HFFc6 (cell line): ENCODE results near the gene LRRC4B. TPM values are rescaled to one million over a fixed set of nuclear protein-coding genes. Genes with fewer than 3 reads are reported as not detected.

Experiments used
- DNase-seq: peaks from one replicate; pipeline ENCODE4 v3.0.0-alpha.2; 2018
- H3K27ac Mint-ChIP-seq: 2 replicates; pipeline ENCODE4 v1.8.0; 2020; ENCODE audit warnings: mild to moderate bottlenecking, mixed read lengths
- H3K27me3 Mint-ChIP-seq: 2 replicates; pipeline ENCODE4 v1.8.0; 2021; ENCODE audit warnings: mild to moderate bottlenecking, moderate library complexity, mixed read lengths; ENCODE audit not compliant: insufficient read depth
- H3K36me3 Mint-ChIP-seq: 2 replicates; pipeline ENCODE4 v1.8.0; 2021; ENCODE audit warnings: low read depth, mixed read lengths
- H3K4me1 Mint-ChIP-seq: 2 replicates; pipeline ENCODE4 v1.8.0; 2020; ENCODE audit warnings: low read depth, mixed read lengths
- H3K4me3 Mint-ChIP-seq: 2 replicates; pipeline ENCODE4 v1.8.0; 2020; ENCODE audit warnings: mild to moderate bottlenecking, moderate library complexity, mixed read lengths
- H3K9me3 Mint-ChIP-seq: 2 replicates; pipeline ENCODE4 v1.8.0; 2020; ENCODE audit warnings: mild to moderate bottlenecking, mixed read lengths
- total RNA-seq, 6 experiments: library from RNA; stranded (reverse); fragmentation: NEBNext Ultra II Directional; extraction: Animal tissue kit (Norgen Biotek cat#: 25700); gene quantifications; 2 replicates in 1 of 6; 3 replicates in 5 of 6; pipeline ENCODE4 v1.2.3, GENCODE V29; 2021
- TF ChIP-seq, protein P1 (sequence below): fragments of 200-600 bp; sonication (generic); IDR thresholded peaks from 2 replicates; pipeline ENCODE4 v1.5.0; 2021; ENCODE audit warnings: antibody characterized with exemption, mild to moderate bottlenecking

Gene LRRC4B
- total RNA-seq, 6 experiments from 2014 or later = 0.07 to 0.14 (median 0.08) TPM

DNA sequence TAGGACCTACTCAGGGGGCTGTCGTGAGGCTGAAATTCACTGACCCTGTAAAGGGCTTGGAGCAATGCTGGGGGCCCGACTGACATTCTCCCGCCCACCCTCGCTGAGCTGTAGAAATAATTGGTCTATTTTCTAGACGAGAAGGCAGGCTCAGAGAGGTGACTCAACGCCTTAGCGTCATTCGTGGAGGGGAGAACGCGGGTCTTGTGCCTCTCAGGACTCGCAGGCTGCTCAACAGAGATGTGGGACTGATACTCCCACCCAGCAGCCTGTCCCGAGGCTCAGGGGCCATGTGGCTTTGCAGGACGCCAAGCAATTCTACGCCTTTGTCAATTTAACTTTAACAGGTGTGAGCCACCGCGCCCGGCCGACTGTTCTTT lies 30.9 kb downstream of the LRRC4B start:
- no peak overlapping the region for H3K4me3 Mint-ChIP-seq
- peaks cover 6% of the 10 kb centered on the region for H3K27me3 Mint-ChIP-seq
- TF ChIP-seq, protein P1, sequence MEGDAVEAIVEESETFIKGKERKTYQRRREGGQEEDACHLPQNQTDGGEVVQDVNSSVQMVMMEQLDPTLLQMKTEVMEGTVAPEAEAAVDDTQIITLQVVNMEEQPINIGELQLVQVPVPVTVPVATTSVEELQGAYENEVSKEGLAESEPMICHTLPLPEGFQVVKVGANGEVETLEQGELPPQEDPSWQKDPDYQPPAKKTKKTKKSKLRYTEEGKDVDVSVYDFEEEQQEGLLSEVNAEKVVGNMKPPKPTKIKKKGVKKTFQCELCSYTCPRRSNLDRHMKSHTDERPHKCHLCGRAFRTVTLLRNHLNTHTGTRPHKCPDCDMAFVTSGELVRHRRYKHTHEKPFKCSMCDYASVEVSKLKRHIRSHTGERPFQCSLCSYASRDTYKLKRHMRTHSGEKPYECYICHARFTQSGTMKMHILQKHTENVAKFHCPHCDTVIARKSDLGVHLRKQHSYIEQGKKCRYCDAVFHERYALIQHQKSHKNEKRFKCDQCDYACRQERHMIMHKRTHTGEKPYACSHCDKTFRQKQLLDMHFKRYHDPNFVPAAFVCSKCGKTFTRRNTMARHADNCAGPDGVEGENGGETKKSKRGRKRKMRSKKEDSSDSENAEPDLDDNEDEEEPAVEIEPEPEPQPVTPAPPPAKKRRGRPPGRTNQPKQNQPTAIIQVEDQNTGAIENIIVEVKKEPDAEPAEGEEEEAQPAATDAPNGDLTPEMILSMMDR = no peak
- H3K9me3 Mint-ChIP-seq = peaks cover 18% of the 10 kb centered on the region
- H3K27ac Mint-ChIP-seq = no peak overlapping the region
- H3K36me3 Mint-ChIP-seq = peaks cover 10% of the 10 kb centered on the region; the same call in 1 of the 2 replicates
- no peaks in the 10 kb centered on the region; the same call in 1 of the 2 replicates for H3K4me1 Mint-ChIP-seq
- no peak for DNase-seq

DNA sequence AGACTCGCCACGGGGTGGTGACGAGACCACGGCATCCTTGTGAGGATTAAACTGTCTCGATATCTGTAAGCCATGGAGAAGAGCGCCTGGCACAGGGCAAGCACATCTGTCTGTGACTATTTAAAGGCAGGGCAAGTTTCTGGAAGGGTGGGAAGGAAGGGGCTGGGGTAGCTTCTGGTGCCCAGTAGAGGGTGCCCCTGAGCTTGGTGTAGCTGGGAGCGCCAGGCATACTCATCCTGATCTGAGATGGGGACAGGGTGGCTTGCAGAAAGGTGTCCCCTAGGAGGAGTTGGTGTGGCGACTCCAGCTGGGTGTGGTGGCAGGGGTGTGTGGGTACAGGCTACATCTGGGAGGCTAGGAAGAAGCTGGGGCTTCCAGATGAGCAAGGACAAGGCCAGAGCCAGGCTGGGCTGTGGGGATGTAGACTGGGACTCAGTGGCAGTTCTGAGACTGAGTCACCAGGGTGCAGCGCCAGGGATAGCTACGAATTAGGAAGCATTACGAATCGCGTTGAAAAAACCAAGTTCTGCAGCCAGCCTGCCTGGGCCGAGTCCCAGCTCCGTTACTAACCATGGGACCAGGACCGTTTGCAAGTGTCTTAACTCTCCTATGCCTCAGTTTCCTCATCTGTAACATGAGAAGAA lies 31.5 kb downstream of the LRRC4B start:
- peaks cover 20% of the 10 kb centered on the region for H3K9me3 Mint-ChIP-seq
- H3K4me3 Mint-ChIP-seq = no peak overlapping the region
- DNase-seq = no peak
- H3K36me3 Mint-ChIP-seq = peaks cover 10% of the 10 kb centered on the region; the same call in 1 of the 2 replicates
- H3K27me3 Mint-ChIP-seq = peaks cover 7% of the 10 kb centered on the region
- TF ChIP-seq, protein P1 = no peak; the same call in 1 of the 2 replicates
- no peaks in the 10 kb centered on the region; the same call in 1 of the 2 replicates for H3K4me1 Mint-ChIP-seq
- H3K27ac Mint-ChIP-seq = no peak overlapping the region

DNA sequence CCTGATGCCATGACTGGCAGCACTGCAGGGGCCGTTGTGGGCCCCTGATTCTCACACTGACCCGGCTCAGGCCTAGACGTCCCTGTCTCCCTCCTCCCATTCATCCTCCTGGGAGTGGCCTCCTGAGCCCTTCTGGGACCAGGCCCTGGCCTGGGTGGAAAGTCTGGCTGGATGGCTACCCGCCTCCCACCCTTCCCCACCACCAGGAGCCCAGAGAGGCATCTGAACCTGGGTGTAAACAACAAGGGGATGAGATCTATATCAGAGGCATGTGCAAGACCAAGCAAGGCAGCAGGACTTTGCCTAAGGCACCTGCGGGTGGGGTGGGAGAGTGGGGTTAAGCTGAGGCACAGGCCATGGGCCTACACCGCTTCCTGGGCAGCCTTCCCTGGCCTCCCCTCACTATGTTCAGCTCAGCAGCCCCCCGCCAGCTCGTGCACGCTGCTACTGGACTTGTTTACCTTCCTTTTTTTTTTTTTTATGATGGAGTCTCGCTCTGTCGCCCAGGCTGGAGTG lies 32.5 kb downstream of the LRRC4B start:
- TF ChIP-seq, protein P1 = no peak
- H3K27me3 Mint-ChIP-seq = peaks cover 15% of the 10 kb centered on the region
- DNase-seq = no peak
- H3K4me1 Mint-ChIP-seq = no peaks in the 10 kb centered on the region; the same call in 1 of the 2 replicates
- H3K36me3 Mint-ChIP-seq = peaks cover 10% of the 10 kb centered on the region; the same call in 1 of the 2 replicates
- peaks cover 20% of the 10 kb centered on the region for H3K9me3 Mint-ChIP-seq
- no peak overlapping the region for H3K4me3 Mint-ChIP-seq
- no peak overlapping the region for H3K27ac Mint-ChIP-seq

DNA sequence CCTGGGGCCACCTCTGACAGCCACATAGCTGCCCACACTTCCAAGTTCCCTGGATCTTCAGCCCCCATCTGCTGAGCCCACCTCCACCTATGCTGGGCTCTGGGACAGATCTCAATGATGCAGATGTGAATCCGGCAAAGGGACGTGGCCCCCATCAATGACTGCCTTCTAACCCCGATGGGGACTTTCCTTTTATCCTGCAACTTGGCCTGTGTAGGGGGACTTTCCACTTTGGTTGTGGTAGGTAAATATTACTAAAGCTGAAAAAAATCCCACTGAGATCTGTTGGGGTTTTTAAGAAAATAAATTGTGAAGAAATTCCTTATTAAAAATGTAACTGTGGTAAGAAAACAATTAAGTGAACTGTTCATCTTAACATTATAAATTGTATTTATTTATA lies 33.8 kb downstream of the LRRC4B start:
- TF ChIP-seq, protein P1 = no peak
- DNase-seq = no peak
- Mint-ChIP-seq H3K27me3 (peaks cover 15% of the 10 kb centered on the region), H3K36me3 (peaks cover 10% of the 10 kb centered on the region; the same call in 1 of the 2 replicates), H3K4me3 (no peak overlapping the region), H3K9me3 (peaks cover 20% of the 10 kb centered on the region), H3K4me1 (no peaks in the 10 kb centered on the region; the same call in 1 of the 2 replicates), H3K27ac (no peak overlapping the region)

DNA sequence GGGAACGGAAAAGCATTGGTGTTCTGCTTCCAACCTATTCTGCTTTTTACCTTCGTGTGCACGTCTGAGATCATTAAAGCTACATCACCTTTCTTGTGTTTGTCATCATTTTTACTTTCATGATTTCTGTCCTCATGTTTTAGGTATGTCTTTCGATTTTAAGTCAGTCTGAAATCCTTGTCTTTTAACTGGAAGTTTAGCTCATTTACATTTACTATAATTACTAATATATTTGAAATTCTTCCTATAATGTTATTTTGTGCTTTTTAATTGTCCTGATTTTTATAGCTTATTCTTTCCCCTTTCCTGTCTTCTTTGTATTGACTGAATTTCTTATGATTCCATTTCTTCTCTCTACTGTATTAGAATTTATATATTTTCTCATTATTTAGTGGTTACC lies 35.3 kb downstream of the LRRC4B start:
- Mint-ChIP-seq H3K27me3 (peaks cover 19% of the 10 kb centered on the region), H3K27ac (no peak overlapping the region)

More for the DNA sequence above, 35.3 kb downstream of the LRRC4B start:
- Mint-ChIP-seq H3K9me3 (peaks cover 20% of the 10 kb centered on the region), H3K4me1 (no peaks in the 10 kb centered on the region; the same call in 1 of the 2 replicates), H3K4me3 (no peak overlapping the region), H3K36me3 (peaks cover 10% of the 10 kb centered on the region; the same call in 1 of the 2 replicates)
- DNase-seq = no peak
- TF ChIP-seq, protein P1 = no peak
